ENCODE results near the gene ALG2. TPM values are rescaled to one million over a fixed set of nuclear protein-coding genes. Genes with fewer than 3 reads are reported as not detected.

ALG2 gene
- 34.3 and 39.7 TPM in 2 replicates for total RNA-seq (2014; rRNA removed; shearing (Covaris generic))
- polyA plus RNA-seq (2016; fragmentation: Nextera tagmentation; extraction: Ambion mirVana), result 28.8 and 31.5 TPM in 2 replicates
- long read RNA-seq, transcript ALG2-203 (2 exons, 1,880 nt), result major isoform, 24 of 29 reads
- long read RNA-seq, partial matches to known transcripts, result 1 of 29 reads
- long read RNA-seq, other reads (novel, unspliced or antisense), result 1 of 29 reads

GRCh38 chr9:99221621-99222415 is at the start of gene ALG2, which contains the start of gene SEC61B:
ALG2 (minus strand) TSS chr9:99221942; CDS start chr9:99221894, 48 bp downstream.
SEC61B (plus strand) TSS chr9:99222282; CDS start chr9:99222364, 82 bp downstream.
- no peaks in the 10 kb centered on the region for H3K9me3 Mint-ChIP-seq
- no peaks in the 10 kb centered on the region for H3F3A ChIP-seq (replicated peaks; ENCODE audit: low read depth)
- H3K36me3 Mint-ChIP-seq (ENCODE audit: low read depth), result peaks cover 42% of the 10 kb centered on the region
- no peaks in the 10 kb centered on the region for H3K27me3 ChIP-seq (ENCODE audit: insufficient read depth)
- H3K9me2 ChIP-seq (ENCODE audit: insufficient read depth), result no peaks in the 10 kb centered on the region
- peaks cover 19% of the 10 kb centered on the region for H3K4me1 Mint-ChIP-seq
- peak within 1 kb of the TSS; percentile 98 for H3K4me2 ChIP-seq
- peak within 1 kb of the TSS; percentile 97 for H3K4me3 Mint-ChIP-seq
- peaks cover 22% of the 10 kb centered on the region for H3K4me1 ChIP-seq (ENCODE audit: insufficient read depth)
- DNase-seq (ENCODE audit: low spot score) (peak; percentile 98), ATAC-seq (peak; percentile 95)
- H3K27ac ChIP-seq (ENCODE audit: low read depth), result peak within 1 kb of the TSS; percentile 94
- peaks cover 3% of the 10 kb centered on the region for H3K27me3 Mint-ChIP-seq (ENCODE audit: insufficient read depth, low read depth, poor library complexity)
- H2AFZ ChIP-seq, result peak within 1 kb of the TSS; percentile 84; the same call in 1 of the 2 replicates
- H4K20me1 ChIP-seq (replicated peaks; ENCODE audit: insufficient read depth), result peaks cover 39% of the 10 kb centered on the region
- peak within 1 kb of the TSS; percentile 100 for H3K27ac Mint-ChIP-seq
- peaks cover 12% of the 10 kb centered on the region; the same call in 1 of the 2 replicates for H3K36me3 ChIP-seq (ENCODE audit: insufficient read depth)
- peaks cover 91% of the 10 kb centered on the region for H3K79me2 ChIP-seq (replicated peaks; ENCODE audit: insufficient read depth)
- H3K4me3 ChIP-seq, result peak within 1 kb of the TSS; percentile 98
- TF ChIP-seq POLR2AphosphoS5 (IDR thresholded peaks at IDR 0.05; ENCODE audit: low read depth) (peak; percentile 95), ETS1 (IDR thresholded peaks at IDR 0.05) (peak; percentile 49; the same call in 1 of the 2 replicates), NANOG (IDR thresholded peaks at IDR 0.05; ENCODE audit: borderline replicate concordance) (no peak), CREB1 (CRISPR knock-in tag; IDR thresholded peaks at IDR 0.05; ENCODE audit: low read depth) (peak; percentile 77; the same call in 1 of the 2 replicates)

GRCh38 chr9:99270491-99270890 is 48.7 kb upstream of the ALG2 start:
- H3K27me3 Mint-ChIP-seq (ENCODE audit: insufficient read depth, low read depth, poor library complexity), result no peaks in the 10 kb centered on the region
- TF ChIP-seq JUNB (IDR thresholded peaks at IDR 0.05; ENCODE audit: unreplicated experiment), result no peak
- H2AFZ ChIP-seq, result no peak overlapping the region

GRCh38 chr9:99269416-99269815 is 47.7 kb upstream of the ALG2 start:
- no peaks in the 10 kb centered on the region for H3K4me1 ChIP-seq (ENCODE audit: insufficient read depth)
- no peak for ATAC-seq
- no peaks in the 10 kb centered on the region for H3K79me2 ChIP-seq (replicated peaks; ENCODE audit: insufficient read depth)
- no peak overlapping the region for H3K4me2 ChIP-seq
- no peak overlapping the region for H3K27ac ChIP-seq (ENCODE audit: low read depth)
- no peaks in the 10 kb centered on the region for H4K20me1 ChIP-seq (replicated peaks; ENCODE audit: insufficient read depth)
- no peak overlapping the region for H3K4me3 ChIP-seq
- H2AFZ ChIP-seq, result no peak overlapping the region
- Mint-ChIP-seq H3K36me3 (ENCODE audit: low read depth) (no peaks in the 10 kb centered on the region), H3K27ac (no peak overlapping the region), H3K27me3 (ENCODE audit: insufficient read depth, low read depth, poor library complexity) (no peaks in the 10 kb centered on the region), H3K9me3 (no peaks in the 10 kb centered on the region), H3K4me1 (no peaks in the 10 kb centered on the region; the same call in 1 of the 3 replicates), H3K4me3 (no peak overlapping the region)
- no peaks in the 10 kb centered on the region for H3K27me3 ChIP-seq (ENCODE audit: insufficient read depth)
- 0 out of 2 replicates have a peak, but pooled peaks cover 3% of the 10 kb centered on the region for H3K9me2 ChIP-seq (ENCODE audit: insufficient read depth)
- no peaks in the 10 kb centered on the region for H3F3A ChIP-seq (replicated peaks; ENCODE audit: low read depth)
- DNase-seq (ENCODE audit: low spot score), result no peak
- no peaks in the 10 kb centered on the region for H3K36me3 ChIP-seq (ENCODE audit: insufficient read depth)
- TF ChIP-seq POLR2AphosphoS5 (IDR thresholded peaks at IDR 0.05; ENCODE audit: low read depth), result no peak
- TF ChIP-seq REST (IDR thresholded peaks at IDR 0.05; ENCODE audit: unreplicated experiment), result no peak
- TF ChIP-seq ETS1 (IDR thresholded peaks at IDR 0.05), result no peak
- TF ChIP-seq NANOG (IDR thresholded peaks at IDR 0.05; ENCODE audit: borderline replicate concordance), result no peak
- TF ChIP-seq CTCF (conservative IDR thresholded peaks at IDR 0.05; ENCODE audit: low read depth in 2 of 2), result no peak
- TF ChIP-seq ZNF331 (CRISPR knock-in tag; IDR thresholded peaks at IDR 0.05; ENCODE audit: low read depth), result no peak
- TF ChIP-seq STAT1 (IDR thresholded peaks at IDR 0.05; ENCODE audit: unreplicated experiment), result no peak

More at GRCh38 chr9:99270491-99270890, 48.7 kb upstream of the ALG2 start:
- no peak overlapping the region for H3K27ac ChIP-seq (ENCODE audit: low read depth)
- no peak for ATAC-seq
- no peaks in the 10 kb centered on the region for H3K4me1 ChIP-seq (ENCODE audit: insufficient read depth)
- no peak overlapping the region for H3K4me3 Mint-ChIP-seq
- no peak overlapping the region for H3K4me3 ChIP-seq
- H3K36me3 ChIP-seq (ENCODE audit: insufficient read depth), result no peaks in the 10 kb centered on the region
- 0 out of 2 replicates have a peak, but pooled peaks cover 3% of the 10 kb centered on the region for H3K9me2 ChIP-seq (ENCODE audit: insufficient read depth)
- DNase-seq (ENCODE audit: low spot score), result no peak
- H3K27ac Mint-ChIP-seq, result no peak overlapping the region
- H3F3A ChIP-seq (replicated peaks; ENCODE audit: low read depth), result no peaks in the 10 kb centered on the region
- H4K20me1 ChIP-seq (replicated peaks; ENCODE audit: insufficient read depth), result no peaks in the 10 kb centered on the region
- H3K4me2 ChIP-seq, result no peak overlapping the region
- H3K9me3 Mint-ChIP-seq, result no peaks in the 10 kb centered on the region
- no peaks in the 10 kb centered on the region for H3K27me3 ChIP-seq (ENCODE audit: insufficient read depth)
- H3K79me2 ChIP-seq (replicated peaks; ENCODE audit: insufficient read depth), result no peaks in the 10 kb centered on the region
- no peaks in the 10 kb centered on the region; the same call in 1 of the 3 replicates for H3K4me1 Mint-ChIP-seq
- H3K36me3 Mint-ChIP-seq (ENCODE audit: low read depth), result no peaks in the 10 kb centered on the region
